A673 (cell line): Measurements from ENCODE around the gene RAMAC. TPM values are rescaled to one million over a fixed set of nuclear protein-coding genes. Genes with fewer than 3 reads are reported as not detected.
A peak's percentile ranks its signal among the peaks of the same experiment; 100 is the strongest.

Experiments used
- BruUV-seq: library from RNA; stranded (reverse); fragments of 400-500 nt; replicated peaks from 2 replicates; lab custom pipeline; 2021; lab: Mats Ljungman, UMichigan
- CTCF ChIA-PET: fragments of 300-600 bp; sonication (Branson Sonifier 250); formaldehyde crosslinking; loops from one replicate; lab custom pipeline; 2022; ENCODE audit warnings: antibody characterized with exemption; lab: Charles Lee
- POLR2A ChIA-PET: fragments of 300-600 bp; sonication (Branson Sonifier 250); formaldehyde crosslinking; loops from one replicate; lab custom pipeline; 2022; ENCODE audit warnings: antibody characterized with exemption; ENCODE audit not compliant: low non-redundant PET; lab: Charles Lee
- DNase-seq: peaks from one replicate; pipeline ENCODE4 v3.0.0-alpha.2; 2015; ENCODE audit warnings: low spot score
- H3K27ac ChIP-seq: fragments of 200-600 bp; sonication (generic); 2 replicates; pipeline ENCODE4 v1.5.1; 2016; ENCODE audit warnings: mixed run types, low read depth, mild to moderate bottlenecking, mixed read lengths, antibody characterized with exemption, low read length; ENCODE audit not compliant: poor library complexity, severe bottlenecking
- H3K27me3 ChIP-seq: fragments of 200-600 bp; sonication (generic); replicated peaks from 2 replicates; pipeline ENCODE4 v1.6.1; 2017; ENCODE audit warnings: mixed run types, low read depth, mild to moderate bottlenecking, mixed read lengths, antibody characterized with exemption, low read length; ENCODE audit not compliant: insufficient read depth, poor library complexity
- H3K36me3 ChIP-seq: fragments of 200-600 bp; sonication (generic); 2 replicates; pipeline ENCODE4 v1.6.1; 2016; ENCODE audit warnings: mixed run types, mild to moderate bottlenecking, mixed read lengths, antibody characterized with exemption, low read length; ENCODE audit not compliant: insufficient read depth, poor library complexity, severe bottlenecking
- H3K4me1 ChIP-seq: fragments of 200-600 bp; sonication (generic); 2 replicates; pipeline ENCODE4 v1.6.1; 2017; ENCODE audit warnings: mixed run types, mild to moderate bottlenecking, mixed read lengths, antibody characterized with exemption, low read length; ENCODE audit not compliant: insufficient read depth, poor library complexity, severe bottlenecking
- H3K4me3 ChIP-seq: fragments of 200-600 bp; sonication (generic); 2 replicates; pipeline ENCODE4 v1.5.1; 2016; ENCODE audit warnings: low read depth, mixed run types, mild to moderate bottlenecking, mixed read lengths, low read length; ENCODE audit not compliant: poor library complexity, severe bottlenecking
- H3K9me3 ChIP-seq: fragments of 200-600 bp; sonication (generic); 2 replicates; pipeline ENCODE4 v1.6.1; 2016; ENCODE audit warnings: mixed run types, low read depth, mild to moderate bottlenecking, mixed read lengths, antibody characterized with exemption, low read length; ENCODE audit not compliant: poor library complexity, severe bottlenecking
- EZH2 ChIP-seq: fragments of 200-600 bp; sonication (generic); IDR thresholded peaks from 2 replicates; pipeline ENCODE4 v1.6.1; 2017; ENCODE audit warnings: borderline replicate concordance, low read depth, mild to moderate bottlenecking, mixed read lengths, antibody characterized with exemption, low read length; ENCODE audit not compliant: poor library complexity, severe bottlenecking
- intact Hi-C: fragments of 100-400 bp; cut with micrococcal nuclease; formaldehyde crosslinking; loops from one replicate; pipeline ENCODE4 v1.10.0; 2022; ENCODE audit not compliant: unreplicated experiment
- total RNA-seq: library from RNA; stranded (reverse); gene quantifications from 2 replicates; pipeline ENCODE4 v1.2.3, GENCODE V29; 2021
- TF ChIP-seq, protein P1 (sequence below): fragments of 300-800, 200-600 bp; sonication (generic); conservative IDR thresholded peaks from 2 replicates; pipeline ENCODE4 v1.5.1; 2017; ENCODE audit warnings: low read depth, mild to moderate bottlenecking, antibody characterized with exemption, low read length, moderate library complexity, mixed read lengths

The RAMAC gene
- total RNA-seq, 1 experiment from 2014 or later, result 28.1 TPM

DNA sequence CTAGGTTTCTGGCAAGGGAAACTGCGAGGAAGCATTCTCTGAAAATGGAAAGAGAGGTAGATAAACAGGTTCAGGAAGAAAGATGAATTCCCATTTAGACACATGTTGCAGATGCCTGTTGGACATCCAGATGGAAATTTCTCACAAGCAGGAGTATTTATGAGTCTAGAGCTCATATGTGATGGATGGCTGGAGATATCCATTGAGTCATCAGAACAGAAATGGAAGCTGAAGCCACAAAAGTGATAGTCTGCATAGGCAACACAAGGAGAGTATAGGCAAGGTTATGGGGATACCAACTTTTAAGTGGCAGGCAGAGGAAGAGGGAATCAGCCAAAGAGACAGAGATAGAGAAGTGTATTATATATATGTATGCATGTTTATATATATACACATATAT, 6.3 kb upstream of the RAMAC start:
- CTCF ChIA-PET, result no interaction called here
- no peak for DNase-seq
- TF ChIP-seq EZH2, result no peak
- TF ChIP-seq, protein P1, sequence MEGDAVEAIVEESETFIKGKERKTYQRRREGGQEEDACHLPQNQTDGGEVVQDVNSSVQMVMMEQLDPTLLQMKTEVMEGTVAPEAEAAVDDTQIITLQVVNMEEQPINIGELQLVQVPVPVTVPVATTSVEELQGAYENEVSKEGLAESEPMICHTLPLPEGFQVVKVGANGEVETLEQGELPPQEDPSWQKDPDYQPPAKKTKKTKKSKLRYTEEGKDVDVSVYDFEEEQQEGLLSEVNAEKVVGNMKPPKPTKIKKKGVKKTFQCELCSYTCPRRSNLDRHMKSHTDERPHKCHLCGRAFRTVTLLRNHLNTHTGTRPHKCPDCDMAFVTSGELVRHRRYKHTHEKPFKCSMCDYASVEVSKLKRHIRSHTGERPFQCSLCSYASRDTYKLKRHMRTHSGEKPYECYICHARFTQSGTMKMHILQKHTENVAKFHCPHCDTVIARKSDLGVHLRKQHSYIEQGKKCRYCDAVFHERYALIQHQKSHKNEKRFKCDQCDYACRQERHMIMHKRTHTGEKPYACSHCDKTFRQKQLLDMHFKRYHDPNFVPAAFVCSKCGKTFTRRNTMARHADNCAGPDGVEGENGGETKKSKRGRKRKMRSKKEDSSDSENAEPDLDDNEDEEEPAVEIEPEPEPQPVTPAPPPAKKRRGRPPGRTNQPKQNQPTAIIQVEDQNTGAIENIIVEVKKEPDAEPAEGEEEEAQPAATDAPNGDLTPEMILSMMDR, result no peak
- no peak overlapping the region for H3K4me3 ChIP-seq
- intact Hi-C loops, result no loop called here
- H3K27me3 ChIP-seq, result no peaks in the 10 kb centered on the region
- no peak overlapping the region for H3K27ac ChIP-seq
- no peaks in the 10 kb centered on the region for H3K36me3 ChIP-seq
- POLR2A ChIA-PET, result no interaction called here
- no peaks in the 10 kb centered on the region for H3K9me3 ChIP-seq
- BruUV-seq, result no TSS peak
- no peaks in the 10 kb centered on the region for H3K4me1 ChIP-seq

- H3K4me3 ChIP-seq, result no peak overlapping the region
- BruUV-seq, result no TSS peak
- no peaks in the 10 kb centered on the region for H3K27me3 ChIP-seq
- intact Hi-C loops, result no loop called here
- no peaks in the 10 kb centered on the region for H3K9me3 ChIP-seq
- no peaks in the 10 kb centered on the region for H3K4me1 ChIP-seq
- ChIA-PET POLR2A (no interaction called here), CTCF (no interaction called here)
- DNase-seq, result no peak
- no peak overlapping the region for H3K27ac ChIP-seq
- TF ChIP-seq EZH2, result no peak
- TF ChIP-seq, protein P1, result no peak
- H3K36me3 ChIP-seq, result no peaks in the 10 kb centered on the region
Measured at GRCh38 chr15:82980981-82981380, 5.0 kb upstream of the RAMAC start.

DNA sequence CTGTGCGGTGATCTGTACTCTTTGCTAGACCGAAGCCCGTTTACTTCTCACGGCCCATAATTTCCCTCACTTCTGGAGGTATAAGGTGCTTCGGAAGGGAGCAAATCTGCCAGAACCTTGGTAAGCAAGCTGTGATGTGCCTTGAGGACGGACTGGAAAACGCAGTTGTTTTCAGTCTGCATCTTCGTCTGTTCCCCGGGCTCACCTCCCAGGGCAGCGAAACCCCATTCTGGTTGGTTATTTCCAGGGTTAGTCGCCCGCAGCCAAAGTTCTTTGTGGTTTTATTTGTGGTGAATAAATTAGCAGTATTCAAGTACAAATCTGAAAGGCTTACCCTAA, 401 bp downstream of the RAMAC start:
- peak; percentile 15 for DNase-seq
- ChIA-PET CTCF (no interaction called here), POLR2A (no interaction called here)
- H3K27me3 ChIP-seq, result no peaks in the 10 kb centered on the region
- H3K4me1 ChIP-seq, result peaks cover 3% of the 10 kb centered on the region
- peaks cover 11% of the 10 kb centered on the region for H3K36me3 ChIP-seq
- intact Hi-C loops, result loop anchor here (5.0 kb wide), 2 partner anchors 134 to 444 kb away; partner anchors contain the start of gene RPS17
- H3K4me3 ChIP-seq, result peak overlapping the region; percentile 67
- H3K9me3 ChIP-seq, result no peaks in the 10 kb centered on the region
- TF ChIP-seq EZH2, result no peak
- TF ChIP-seq, protein P1, result no peak
- TSS peak; percentile 77 for BruUV-seq
- H3K27ac ChIP-seq, result peak overlapping the region; percentile 81
